ENCODE data around the gene FGFRL1. TPM values are rescaled to one million over a fixed set of nuclear protein-coding genes. Genes with fewer than 3 reads are reported as not detected.

The FGFRL1 gene
- total RNA-seq, 5 donors from 2014 or later (not counting 1 experiment from before 2014, with no cell fraction given), result 14.9 to 25.2 (median 23.7) TPM

DNA sequence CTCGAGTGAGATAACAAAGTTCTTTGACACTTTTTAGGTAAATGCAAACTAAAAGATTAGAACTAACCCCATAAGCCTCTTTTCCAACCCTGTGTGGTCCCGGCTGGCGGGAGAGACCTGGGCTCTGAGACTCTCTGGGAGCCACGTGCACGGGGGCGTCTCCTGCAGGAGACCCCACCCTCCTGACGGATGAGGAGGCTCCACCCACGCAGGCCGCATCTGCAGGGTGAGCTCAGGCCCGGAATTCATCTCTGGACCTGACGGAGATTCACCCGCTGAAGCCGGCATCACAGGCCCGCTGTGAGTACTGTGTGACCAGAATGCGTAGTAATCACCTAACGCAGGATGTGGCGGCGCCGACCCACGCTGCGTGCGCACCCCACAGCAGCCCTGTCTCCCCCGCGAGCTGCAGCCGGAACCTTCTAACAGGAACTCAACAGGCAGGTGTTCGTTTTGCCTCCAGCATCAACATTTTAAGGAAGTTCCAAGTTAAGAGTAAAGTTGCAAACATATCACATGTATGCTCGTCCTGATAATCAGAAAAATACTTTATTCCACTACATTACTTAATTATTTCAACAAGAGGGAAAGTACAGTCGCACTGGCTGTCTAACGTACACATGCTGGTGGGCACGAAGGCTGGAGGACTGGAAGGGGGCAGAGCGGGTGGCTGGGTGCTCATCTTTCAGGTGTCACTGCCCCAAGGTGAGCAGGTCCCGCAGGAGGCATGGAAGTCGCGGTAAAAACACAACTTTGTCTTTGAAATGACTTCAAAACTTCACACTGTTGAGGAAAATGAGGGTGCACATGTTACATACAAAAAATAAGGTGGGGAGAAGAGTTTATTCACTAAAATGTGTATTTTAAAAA is 44.5 kb downstream of the FGFRL1 start:
- ChIA-PET CTCF (interaction anchor here in 1 of 2 donors (1.0 kb wide), 1 partner anchor 123 kb away, joined by 3 read pairs; the partner anchor contains the start of genes GAK and TMEM175), POLR2A (interaction anchor here (0.7 to 0.8 kb wide), 2 partner anchors 16 to 582 kb away, joined by 3 to 4 read pairs; no protein-coding TSS in a partner anchor)
- Histone ChIP-seq H3K36me3 (ENCODE audit: control insufficient read depth in 2 of 2, extremely low read depth in 1 of 2, insufficient read depth in 1 of 2, low read length in 1 of 2) (no peaks in the 10 kb centered on the region), H3K4me3 (ENCODE audit: control insufficient read depth in 1 of 2, extremely low read depth in 1 of 2, low read length in 1 of 2) (peak overlapping the region; percentile 62 to 68), H3K27ac (ENCODE audit: low read length) (peak overlapping the region; percentile 87), H3K27me3 (replicated peaks in 1 of 2; ENCODE audit: control insufficient read depth in 2 of 2, extremely low read depth in 1 of 2, insufficient read depth in 2 of 2, low read length in 1 of 2) (peaks cover 0 to 39% of the 10 kb centered on the region in 2 experiments), H3K9me3 (no peaks in the 10 kb centered on the region), H3K4me1 (ENCODE audit: control insufficient read depth in 1 of 2, extremely low read depth in 1 of 2, insufficient read depth in 2 of 2, low read length in 2 of 2) (peaks cover 0 to 18% of the 10 kb centered on the region in 2 experiments)
- peaks cover 12 to 19% (median 15%) of the 10 kb centered on the region in 3 donors for H3K4me1 Mint-ChIP-seq
- no peaks in the 10 kb centered on the region for H3K36me3 Mint-ChIP-seq
- 7% methylated on average over 28 of the region's 34 CpGs for WGBS (ENCODE audit: insufficient coverage)
- peak overlapping the region; percentile 93 to 96 for H3K27ac Mint-ChIP-seq
- peak overlapping the region; percentile 71 to 79 (median 78) for H3K4me3 Mint-ChIP-seq
- peak; percentile 97 to 100 (median 99) for ATAC-seq (replicated peaks in 1 of 4)
- peak; percentile 70 to 95 (median 90) for DNase-seq
- no peaks in the 10 kb centered on the region for H3K9me3 Mint-ChIP-seq
- H3K27me3 Mint-ChIP-seq, result peaks cover 0 to 4% of the 10 kb centered on the region in 2 donors

DNA sequence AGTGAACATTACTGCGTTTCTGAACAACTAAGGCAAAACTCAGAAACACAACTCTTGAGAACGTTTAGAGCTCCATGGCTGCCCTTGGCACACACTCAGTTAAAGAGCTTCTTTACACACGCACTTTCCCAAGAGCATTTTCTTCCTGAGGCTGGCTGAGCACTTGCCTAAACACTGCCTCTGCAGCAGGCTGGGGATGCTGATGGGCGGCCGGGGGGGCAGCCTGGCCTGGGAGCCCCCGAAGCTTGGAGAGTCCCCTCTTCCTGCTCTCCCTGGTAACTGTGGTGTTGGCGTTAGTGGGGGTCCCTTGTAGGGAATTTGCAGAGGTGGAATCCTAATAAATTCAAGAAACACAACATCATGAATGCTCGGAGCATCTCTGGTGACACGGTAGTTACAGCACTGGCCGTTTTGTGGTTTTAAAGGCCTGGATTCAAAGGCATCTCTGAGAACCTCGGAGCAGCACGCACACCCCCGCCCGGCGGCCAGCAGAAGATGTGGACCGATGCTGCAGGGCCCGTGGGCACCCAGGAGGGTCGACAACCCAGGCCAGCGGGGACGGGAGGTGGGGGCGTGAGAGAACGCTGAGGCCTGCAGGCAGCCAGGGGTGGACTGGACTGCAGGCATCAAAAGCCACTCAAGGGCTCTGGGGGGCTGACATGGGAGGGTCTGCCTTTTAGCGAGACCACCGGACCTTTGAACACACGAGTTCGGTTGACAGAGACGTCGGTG is 45.4 kb downstream of the FGFRL1 start:
- 93% methylated on average over 24 of the region's 28 CpGs for WGBS (ENCODE audit: insufficient coverage)
- H3K27ac Mint-ChIP-seq, result peak overlapping the region in 1 of 2 donors; percentile 96
- peaks cover 0 to 6% of the 10 kb centered on the region in 2 donors for H3K27me3 Mint-ChIP-seq
- Histone ChIP-seq H3K4me3 (ENCODE audit: control insufficient read depth in 1 of 2, extremely low read depth in 1 of 2, low read length in 1 of 2) (no peak overlapping the region), H3K4me1 (ENCODE audit: control insufficient read depth in 1 of 2, extremely low read depth in 1 of 2, insufficient read depth in 2 of 2, low read length in 2 of 2) (peaks cover 0 to 18% of the 10 kb centered on the region in 2 experiments), H3K9me3 (no peaks in the 10 kb centered on the region), H3K27me3 (replicated peaks in 1 of 2; ENCODE audit: control insufficient read depth in 2 of 2, extremely low read depth in 1 of 2, insufficient read depth in 2 of 2, low read length in 1 of 2) (peaks cover 0 to 48% of the 10 kb centered on the region in 2 experiments), H3K27ac (ENCODE audit: low read length) (peak overlapping the region; percentile 87), H3K36me3 (ENCODE audit: control insufficient read depth in 2 of 2, extremely low read depth in 1 of 2, insufficient read depth in 1 of 2, low read length in 1 of 2) (no peaks in the 10 kb centered on the region)
- H3K4me3 Mint-ChIP-seq, result no peak overlapping the region
- peaks cover 0 to 1% (median 0%) of the 10 kb centered on the region in 3 donors for H3K9me3 Mint-ChIP-seq
- peaks cover 12 to 19% (median 15%) of the 10 kb centered on the region in 3 donors for H3K4me1 Mint-ChIP-seq
- H3K36me3 Mint-ChIP-seq, result no peaks in the 10 kb centered on the region
- DNase-seq (no peak), ATAC-seq (replicated peaks in 1 of 4) (no peak)
- ChIA-PET CTCF (no interaction called here), POLR2A (interaction anchor here in 1 of 2 donors (0.7 kb wide), 1 partner anchor 15 kb away, joined by 3 read pairs; no protein-coding TSS in a partner anchor)

DNA sequence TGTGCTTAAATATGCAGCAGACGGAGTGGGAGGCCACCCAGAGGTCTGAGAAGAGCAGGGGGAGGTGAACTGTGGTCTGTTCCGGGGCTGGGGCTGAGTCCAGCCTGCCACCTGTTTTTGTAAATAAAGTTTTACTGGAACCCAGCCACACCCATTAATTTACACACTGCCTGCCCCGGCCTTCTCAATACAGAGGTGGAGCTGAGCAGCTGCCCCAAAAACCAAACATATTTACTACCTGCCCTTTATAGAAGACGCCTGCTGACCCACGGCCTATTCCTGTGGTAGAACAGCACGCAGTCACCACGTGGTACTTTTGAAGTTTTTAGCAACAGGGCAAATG is 45.9 kb downstream of the FGFRL1 start:
- H3K36me3 Mint-ChIP-seq, result no peaks in the 10 kb centered on the region
- Histone ChIP-seq H3K4me1 (ENCODE audit: control insufficient read depth in 1 of 2, extremely low read depth in 1 of 2, insufficient read depth in 2 of 2, low read length in 2 of 2) (peaks cover 0 to 18% of the 10 kb centered on the region in 2 experiments), H3K4me3 (ENCODE audit: control insufficient read depth in 1 of 2, extremely low read depth in 1 of 2, low read length in 1 of 2) (no peak overlapping the region), H3K27ac (ENCODE audit: low read length) (no peak overlapping the region), H3K9me3 (no peaks in the 10 kb centered on the region), H3K36me3 (ENCODE audit: control insufficient read depth in 2 of 2, extremely low read depth in 1 of 2, insufficient read depth in 1 of 2, low read length in 1 of 2) (no peaks in the 10 kb centered on the region), H3K27me3 (replicated peaks in 1 of 2; ENCODE audit: control insufficient read depth in 2 of 2, extremely low read depth in 1 of 2, insufficient read depth in 2 of 2, low read length in 1 of 2) (peaks cover 0 to 46% of the 10 kb centered on the region in 2 experiments)
- H3K4me3 Mint-ChIP-seq, result peak overlapping the region in 1 of 3 donors; percentile 9
- H3K27me3 Mint-ChIP-seq, result peaks cover 4 to 11% of the 10 kb centered on the region in 2 donors
- peaks cover 12 to 19% (median 19%) of the 10 kb centered on the region in 3 donors for H3K4me1 Mint-ChIP-seq
- ChIA-PET CTCF (no interaction called here), POLR2A (no interaction called here)
- WGBS (ENCODE audit: insufficient coverage), result 83% methylated on average over 5 of the region's 7 CpGs
- H3K9me3 Mint-ChIP-seq, result peaks cover 0 to 4% (median 0%) of the 10 kb centered on the region in 3 donors
- DNase-seq (no peak), ATAC-seq (replicated peaks in 1 of 4) (no peak)
- no peak overlapping the region for H3K27ac Mint-ChIP-seq

DNA sequence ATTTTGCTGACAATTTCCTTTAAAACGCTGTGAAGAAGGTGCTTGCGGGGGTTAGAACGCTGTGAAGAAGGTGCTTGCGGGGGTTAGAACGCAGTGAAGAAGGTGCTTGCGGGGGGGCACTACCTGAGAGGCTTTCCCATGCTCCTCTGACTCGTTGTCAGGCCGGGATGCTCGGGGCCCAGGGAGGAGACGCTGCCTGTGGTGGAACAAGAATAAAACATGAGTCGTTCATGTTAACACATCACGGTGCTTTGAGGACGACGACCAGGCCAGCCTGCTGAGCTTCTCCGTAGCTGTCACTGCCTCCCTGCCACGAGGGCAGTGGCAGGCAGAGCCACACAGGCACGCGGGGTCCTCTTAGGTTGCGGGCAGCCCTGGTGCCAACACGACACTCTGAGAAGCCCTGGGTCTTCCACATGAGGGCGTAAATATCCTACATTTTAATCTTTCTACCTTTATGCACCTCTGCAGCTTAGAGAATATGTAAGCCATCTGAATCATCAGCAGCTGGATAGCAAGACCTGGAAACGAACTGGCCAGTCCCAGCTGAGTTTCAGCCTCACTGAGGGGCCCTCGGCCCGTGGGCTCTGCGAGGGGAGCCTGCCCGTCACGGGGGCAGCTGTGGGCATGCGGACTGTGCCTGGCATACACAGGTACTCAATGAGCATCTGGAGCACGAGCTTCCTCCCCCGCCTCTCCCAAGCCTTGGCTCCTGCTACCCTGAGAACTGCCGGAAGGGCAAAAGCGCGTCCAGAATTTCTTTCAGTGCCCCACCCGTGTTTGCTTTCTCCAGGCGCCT is 47.0 kb downstream of the FGFRL1 start:
- ChIA-PET CTCF (no interaction called here), POLR2A (no interaction called here)
- peaks cover 0 to 36% of the 10 kb centered on the region in 2 experiments for H3K27me3 ChIP-seq (replicated peaks in 1 of 2; ENCODE audit: control insufficient read depth in 2 of 2, extremely low read depth in 1 of 2, insufficient read depth in 2 of 2, low read length in 1 of 2)
- no peak overlapping the region for H3K4me3 Mint-ChIP-seq
- H3K27ac Mint-ChIP-seq, result no peak overlapping the region
- ATAC-seq (replicated peaks in 1 of 4) (no peak), DNase-seq (no peak)
- H3K27me3 Mint-ChIP-seq, result peaks cover 5 to 17% of the 10 kb centered on the region in 2 donors
- peaks cover 12 to 20% (median 14%) of the 10 kb centered on the region in 3 donors for H3K4me1 Mint-ChIP-seq
- H3K36me3 Mint-ChIP-seq, result no peaks in the 10 kb centered on the region
- peaks cover 0 to 18% of the 10 kb centered on the region in 2 experiments for H3K4me1 ChIP-seq (ENCODE audit: control insufficient read depth in 1 of 2, extremely low read depth in 1 of 2, insufficient read depth in 2 of 2, low read length in 2 of 2)
- WGBS (ENCODE audit: insufficient coverage), result 83% methylated on average over 32 of the region's 35 CpGs
- H3K4me3 ChIP-seq (ENCODE audit: control insufficient read depth in 1 of 2, extremely low read depth in 1 of 2, low read length in 1 of 2), result no peak overlapping the region
- H3K9me3 ChIP-seq, result no peaks in the 10 kb centered on the region
- H3K9me3 Mint-ChIP-seq, result peaks cover 0 to 4% (median 3%) of the 10 kb centered on the region in 3 donors
- H3K27ac ChIP-seq (ENCODE audit: low read length), result no peak overlapping the region
- no peaks in the 10 kb centered on the region for H3K36me3 ChIP-seq (ENCODE audit: control insufficient read depth in 2 of 2, extremely low read depth in 1 of 2, insufficient read depth in 1 of 2, low read length in 1 of 2)

DNA sequence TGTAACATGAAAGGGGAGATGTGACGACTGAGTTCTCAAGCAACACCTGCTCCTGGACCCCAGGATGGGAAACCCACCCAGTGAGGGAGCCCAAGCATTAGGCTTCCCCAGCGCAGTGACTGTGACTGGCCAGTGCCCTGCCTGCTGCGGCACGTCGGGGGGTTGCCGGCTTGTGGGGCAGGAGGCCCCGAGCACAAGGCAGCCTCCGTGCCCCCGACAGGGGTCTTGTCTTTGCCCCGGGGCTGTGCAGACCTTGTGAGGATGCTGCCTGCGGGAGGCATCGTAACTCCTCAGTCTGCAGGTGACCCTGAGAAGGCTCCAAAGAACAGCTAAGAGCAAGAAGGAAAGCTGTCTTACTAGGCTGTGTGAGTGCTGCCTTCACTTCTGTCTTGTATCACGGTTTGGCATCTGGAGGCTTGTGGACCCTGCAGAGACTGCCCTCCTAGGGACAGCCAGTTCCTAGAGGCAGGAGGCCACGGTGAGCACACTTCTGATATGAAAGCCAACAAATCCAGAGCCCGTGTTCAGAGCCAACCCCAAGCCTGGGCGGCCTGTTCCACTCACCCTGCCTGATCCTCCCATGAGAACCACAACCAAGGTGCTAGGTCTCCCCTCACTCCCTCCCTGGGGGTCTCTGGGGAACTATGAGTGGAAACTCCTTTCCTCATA is 47.7 kb downstream of the FGFRL1 start:
- no peak overlapping the region for H3K27ac Mint-ChIP-seq
- H3K9me3 ChIP-seq, result no peaks in the 10 kb centered on the region
- H3K4me1 Mint-ChIP-seq, result peaks cover 12 to 20% (median 14%) of the 10 kb centered on the region in 3 donors
- ChIA-PET CTCF (no interaction called here), POLR2A (no interaction called here)
- ATAC-seq (replicated peaks in 1 of 4) (no peak), DNase-seq (no peak)
- H3K36me3 ChIP-seq (ENCODE audit: control insufficient read depth in 2 of 2, extremely low read depth in 1 of 2, insufficient read depth in 1 of 2, low read length in 1 of 2), result no peaks in the 10 kb centered on the region
- H3K4me1 ChIP-seq (ENCODE audit: control insufficient read depth in 1 of 2, extremely low read depth in 1 of 2, insufficient read depth in 2 of 2, low read length in 2 of 2), result peaks cover 0 to 18% of the 10 kb centered on the region in 2 experiments
- peaks cover 2 to 4% (median 3%) of the 10 kb centered on the region in 3 donors for H3K9me3 Mint-ChIP-seq
- H3K27me3 Mint-ChIP-seq, result peaks cover 5 to 20% of the 10 kb centered on the region in 2 donors
- no peak overlapping the region for H3K4me3 ChIP-seq (ENCODE audit: control insufficient read depth in 1 of 2, extremely low read depth in 1 of 2, low read length in 1 of 2)
- peaks cover 0 to 36% of the 10 kb centered on the region in 2 experiments for H3K27me3 ChIP-seq (replicated peaks in 1 of 2; ENCODE audit: control insufficient read depth in 2 of 2, extremely low read depth in 1 of 2, insufficient read depth in 2 of 2, low read length in 1 of 2)
- H3K36me3 Mint-ChIP-seq, result no peaks in the 10 kb centered on the region
- H3K27ac ChIP-seq (ENCODE audit: low read length), result no peak overlapping the region
- WGBS (ENCODE audit: insufficient coverage), result 82% methylated on average over 12 of the region's 16 CpGs
- H3K4me3 Mint-ChIP-seq, result no peak overlapping the region
